Measurements from ENCODE around the gene ASXL3.

The ASXL3 gene

GRCh38 chr18:33577685-33578517, at the start of gene ASXL3:
Gene ASXL3, plus strand, starts transcription at chr18:33578219. Its CDS starts 413 bp downstream, at chr18:33578632.
- no peak for DNase-seq (ENCODE audit: extremely low read depth in 1 of 2, low read depth in 1 of 2)

- no peak for DNase-seq (ENCODE audit: extremely low read depth in 1 of 2, low read depth in 1 of 2)
Measured at GRCh38 chr18:33532978-33533377, 45.0 kb upstream of the ASXL3 start.

- DNase-seq (ENCODE audit: extremely low read depth in 1 of 2, low read depth in 1 of 2): no peak
Measured at GRCh38 chr18:33536904-33537303, 41.1 kb upstream of the ASXL3 start.

GRCh38 chr18:33538418-33539042, 39.5 kb upstream of the ASXL3 start:
- no peak for DNase-seq (ENCODE audit: extremely low read depth in 1 of 2, low read depth in 1 of 2)

- DNase-seq (ENCODE audit: extremely low read depth in 1 of 2, low read depth in 1 of 2): no peak
Measured at GRCh38 chr18:33540392-33540791, 37.6 kb upstream of the ASXL3 start.

GRCh38 chr18:33541316-33541715, 36.7 kb upstream of the ASXL3 start:
- DNase-seq (ENCODE audit: extremely low read depth in 1 of 2, low read depth in 1 of 2): no peak

- no peak for DNase-seq (ENCODE audit: extremely low read depth in 1 of 2, low read depth in 1 of 2)
Measured at GRCh38 chr18:33556846-33557245, 21.2 kb upstream of the ASXL3 start.

- DNase-seq (ENCODE audit: extremely low read depth in 1 of 2, low read depth in 1 of 2): no peak
Measured at GRCh38 chr18:33557706-33558105, 20.3 kb upstream of the ASXL3 start.

GRCh38 chr18:33558529-33558928, 19.5 kb upstream of the ASXL3 start:
- DNase-seq (ENCODE audit: extremely low read depth in 1 of 2, low read depth in 1 of 2): no peak

GRCh38 chr18:33560686-33561370, 17.2 kb upstream of the ASXL3 start:
- DNase-seq (ENCODE audit: extremely low read depth in 1 of 2, low read depth in 1 of 2): no peak

- no peak for DNase-seq (ENCODE audit: extremely low read depth in 1 of 2, low read depth in 1 of 2)
Measured at GRCh38 chr18:33562741-33563140, 15.3 kb upstream of the ASXL3 start.

- no peak for DNase-seq (ENCODE audit: extremely low read depth in 1 of 2, low read depth in 1 of 2)
Measured at GRCh38 chr18:33567705-33568104, 10.3 kb upstream of the ASXL3 start.

GRCh38 chr18:33571998-33572787, 5.8 kb upstream of the ASXL3 start:
- no peak for DNase-seq (ENCODE audit: extremely low read depth in 1 of 2, low read depth in 1 of 2)

- no peak for DNase-seq (ENCODE audit: extremely low read depth in 1 of 2, low read depth in 1 of 2)
Measured at GRCh38 chr18:33573193-33573592, 4.8 kb upstream of the ASXL3 start.

- no peak for DNase-seq (ENCODE audit: extremely low read depth in 1 of 2, low read depth in 1 of 2)
Measured at GRCh38 chr18:33575451-33575850, 2.6 kb upstream of the ASXL3 start.

GRCh38 chr18:33576999-33577646, 896 bp upstream of the ASXL3 start:
- DNase-seq (ENCODE audit: extremely low read depth in 1 of 2, low read depth in 1 of 2): no peak

- DNase-seq (ENCODE audit: extremely low read depth in 1 of 2, low read depth in 1 of 2): no peak
Measured at GRCh38 chr18:33578518-33579348, 714 bp downstream of the ASXL3 start.

GRCh38 chr18:33579349-33580215, 1.6 kb downstream of the ASXL3 start:
- no peak for DNase-seq (ENCODE audit: extremely low read depth in 1 of 2, low read depth in 1 of 2)

GRCh38 chr18:33580546-33580945, 2.5 kb downstream of the ASXL3 start:
- DNase-seq (ENCODE audit: extremely low read depth in 1 of 2, low read depth in 1 of 2): no peak

All from stimulated activated CD8-positive, alpha-beta memory T cell treated with anti-CD3 and anti-CD28 coated beads, Interleukin-7, amount 100 ng/mL, for 48 hours (primary cell).